Umbilical cord (tissue), 2 donors: ENCODE data around the gene ZFHX2. TPM values are rescaled to one million over a fixed set of nuclear protein-coding genes. Genes with fewer than 3 reads are reported as not detected.
"Not testable (repeated sequence)": the region's sequence is repeated elsewhere in the genome, so short reads cannot be mapped to it uniquely, and the experiment has no call there.

Experiments
- DNase-seq: peaks from one replicate; pipeline ENCODE4 v3.0.0-alpha.2; 2015; ENCODE audit warnings: low spot score
- total RNA-seq: library from RNA; depleted of rRNA; stranded (reverse); fragments of >200 nt; gene quantifications from one replicate; pipeline ENCODE4 v1.2.3, GENCODE V29; 2014; ENCODE audit warnings: low replicate concordance; ENCODE audit not compliant: insufficient read depth

Gene ZFHX2
- total RNA-seq, 1 donor from 2014 or later = 0.96 TPM

GRCh38 chr14:23540141-23540469, 11.5 kb downstream of the ZFHX2 start:
- DNase-seq = no peak

DNA sequence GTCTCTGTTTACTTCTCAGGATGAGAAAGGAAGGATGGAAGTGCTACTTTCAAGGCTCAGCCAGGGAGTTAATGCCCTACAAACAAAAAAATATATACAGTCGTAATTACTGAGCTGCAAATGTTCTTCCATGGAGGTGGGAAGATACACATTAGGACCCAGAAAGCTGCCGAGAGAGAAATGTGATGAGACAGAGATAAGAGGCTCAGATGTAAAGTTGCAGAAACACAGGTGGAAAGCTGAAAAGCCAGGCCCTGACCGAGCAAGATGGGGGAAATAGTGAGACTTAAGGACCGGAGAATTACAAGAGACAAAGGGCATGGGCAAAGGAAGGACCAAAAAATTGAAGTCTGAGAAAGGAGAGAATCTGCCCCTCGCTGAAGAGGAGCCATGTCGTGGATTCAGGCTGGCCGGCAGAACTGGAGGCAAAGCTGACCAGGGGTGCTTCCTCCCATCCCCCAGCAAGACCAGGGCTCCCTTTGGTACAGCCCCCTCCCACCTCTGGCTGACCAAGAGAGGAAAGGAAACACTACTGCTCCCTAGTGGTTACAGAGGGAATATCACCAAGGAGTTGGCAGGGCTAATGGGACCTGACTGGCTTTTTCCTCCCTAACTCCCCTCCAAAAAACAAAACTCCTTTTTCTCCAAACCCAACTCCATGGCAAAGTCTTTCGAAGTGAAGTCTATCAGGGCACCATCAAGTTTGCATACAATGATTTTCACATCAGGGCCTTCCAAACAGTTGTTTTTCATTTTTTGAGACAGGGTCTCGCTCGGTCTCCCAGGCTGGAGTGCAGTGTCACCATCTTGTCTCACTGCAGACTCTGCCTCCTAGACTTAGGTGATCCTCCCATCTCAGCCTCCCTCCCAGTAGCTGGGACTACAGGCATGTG, 12.1 kb downstream of the ZFHX2 start:
- DNase-seq = peak; percentile 63

- DNase-seq = peak; percentile 82
Observed at GRCh38 chr14:23538785-23539184, 12.8 kb downstream of the ZFHX2 start.

- no peak for DNase-seq
Observed at GRCh38 chr14:23538050-23538718, 13.4 kb downstream of the ZFHX2 start.

- DNase-seq = peak; percentile 91
Observed at GRCh38 chr14:23537351-23538049, 14.1 kb downstream of the ZFHX2 start.

GRCh38 chr14:23536906-23537305, 14.7 kb downstream of the ZFHX2 start:
- DNase-seq = not testable (repeated sequence)

GRCh38 chr14:23536494-23536893, 15.1 kb downstream of the ZFHX2 start:
- no peak for DNase-seq

DNA sequence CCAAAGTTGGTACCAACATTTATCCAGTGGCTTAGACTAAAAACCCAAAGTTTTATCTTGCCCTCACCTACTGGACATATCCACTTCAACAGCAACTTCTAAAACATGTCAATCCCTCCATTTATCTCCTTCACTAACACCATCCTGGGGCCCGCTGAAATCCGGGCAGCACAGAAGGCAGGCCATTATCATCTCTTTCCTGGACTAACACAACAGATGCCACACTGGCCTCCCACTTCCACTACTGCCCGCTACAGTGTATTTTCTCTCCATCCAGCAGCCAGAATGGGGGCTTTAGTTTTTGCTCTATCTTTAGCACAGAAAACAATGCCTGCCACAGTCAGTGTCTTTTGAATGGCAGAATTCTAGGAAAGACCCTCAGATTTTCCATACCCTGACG, 15.6 kb downstream of the ZFHX2 start:
- no peak for DNase-seq

DNA sequence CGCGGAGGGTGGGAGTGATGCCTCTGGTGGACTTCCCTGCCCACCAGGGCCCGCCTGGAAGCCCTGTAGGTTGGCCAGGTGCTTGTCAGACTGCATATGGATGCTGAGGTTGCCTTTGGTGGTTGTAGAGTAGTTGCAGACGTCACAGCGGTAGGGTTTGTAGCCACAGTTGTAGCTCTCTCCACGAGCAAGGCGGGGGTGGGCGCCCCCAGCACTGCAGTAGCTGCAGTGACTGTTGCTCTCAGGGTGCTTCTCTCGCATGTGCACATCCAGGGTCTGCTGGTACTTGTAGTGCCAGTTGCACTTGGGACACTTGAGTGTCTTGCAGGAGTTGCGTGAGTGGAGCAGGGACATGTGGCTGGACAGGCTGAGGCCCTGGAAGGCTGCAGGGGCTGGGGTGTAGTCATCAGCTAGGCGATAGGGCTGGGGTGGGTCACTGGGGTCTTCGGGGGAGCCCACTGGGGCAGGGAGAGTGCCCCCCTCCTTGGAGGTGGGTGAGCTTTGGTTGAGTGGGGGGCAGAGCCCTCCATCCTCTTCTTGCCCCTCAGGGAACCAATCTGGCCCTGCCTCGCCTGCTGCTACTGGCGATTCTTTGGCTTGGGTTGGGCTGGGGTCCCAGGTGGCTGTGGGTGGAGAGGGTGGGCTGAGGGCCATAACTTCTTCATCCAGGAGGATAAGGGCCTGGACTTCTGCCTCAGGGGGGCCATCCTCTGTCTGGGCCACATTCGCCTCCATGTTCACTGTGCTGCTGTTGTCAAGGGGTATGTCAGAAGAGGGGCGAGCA, 17.7 kb downstream of the ZFHX2 start:
- DNase-seq = no peak

GRCh38 chr14:23532658-23533057, 18.9 kb downstream of the ZFHX2 start:
- no peak for DNase-seq

DNA sequence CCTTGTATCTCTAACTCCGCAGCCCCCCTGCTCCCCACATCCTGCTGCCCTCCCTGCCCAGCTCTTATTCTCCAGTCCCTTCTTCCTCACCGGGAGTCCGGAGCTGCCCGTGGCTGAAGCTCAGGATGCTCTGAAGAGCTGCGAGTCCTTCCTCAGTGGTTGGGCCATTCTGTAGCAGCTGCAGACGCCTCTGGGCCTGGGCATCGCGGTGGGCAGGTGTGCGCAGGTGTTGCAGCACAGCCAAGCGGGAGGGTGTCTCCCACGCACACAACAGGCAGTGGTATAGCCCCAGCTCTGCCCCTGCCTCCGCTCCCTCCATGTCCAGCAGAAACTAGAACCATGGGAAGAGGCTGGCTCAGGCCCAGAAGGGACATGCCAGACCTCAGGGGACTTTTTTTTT, 20.2 kb downstream of the ZFHX2 start:
- DNase-seq = no peak

DNA sequence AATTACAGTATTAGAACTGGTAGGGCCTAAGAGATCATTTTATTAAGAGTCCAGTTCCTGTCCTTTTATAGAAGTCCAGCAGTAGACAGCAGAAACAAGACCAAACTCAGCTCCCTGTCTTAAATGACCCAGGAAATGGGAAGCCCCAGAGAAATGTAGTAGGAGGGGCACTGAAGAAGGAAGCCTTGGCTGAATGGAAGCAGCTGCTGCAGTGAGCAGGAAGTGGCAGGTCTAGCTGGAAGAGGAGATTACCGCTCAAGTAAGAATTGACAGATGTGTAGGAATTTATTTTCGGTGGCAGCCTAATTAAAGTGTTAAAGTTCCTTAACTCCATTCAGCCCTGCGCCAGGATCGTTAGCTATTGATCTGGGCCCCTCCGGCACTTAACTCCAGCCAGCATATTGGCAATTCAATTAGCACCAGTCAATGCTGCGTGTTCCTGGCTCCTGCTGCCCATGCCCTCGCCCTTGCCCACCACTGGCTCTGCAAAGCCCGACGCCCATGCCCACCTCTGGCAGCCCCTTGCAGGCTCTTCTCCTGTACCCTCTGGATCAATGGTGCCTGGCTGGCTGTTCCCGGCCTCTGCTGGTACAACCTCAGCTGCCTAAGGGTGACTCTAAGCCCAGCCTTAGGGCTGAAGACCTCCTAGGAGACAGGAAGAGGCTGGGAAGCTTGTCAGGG, 21.1 kb downstream of the ZFHX2 start:
- DNase-seq = peak; percentile 43

- no peak for DNase-seq
Observed at GRCh38 chr14:23529016-23529415, 22.5 kb downstream of the ZFHX2 start.

DNA sequence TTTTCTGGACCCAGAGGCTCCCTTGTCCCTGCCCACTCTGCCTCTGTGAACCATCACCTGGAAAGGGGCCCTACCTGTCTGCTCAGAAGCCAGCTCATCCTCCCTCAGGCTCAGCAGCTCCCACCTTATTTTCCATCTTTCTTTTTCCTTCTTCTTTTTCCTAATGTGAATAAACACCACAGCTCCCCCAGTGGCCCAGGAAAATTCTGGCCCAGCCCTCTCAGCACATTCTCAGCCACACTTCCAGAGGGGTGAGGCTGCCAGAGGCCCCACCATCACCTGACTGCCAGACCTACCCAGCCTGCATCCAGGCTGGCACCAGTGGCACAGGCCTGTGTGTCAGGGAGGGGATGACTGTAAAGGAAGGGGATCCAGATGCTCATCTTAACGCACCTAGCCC, 23.0 kb downstream of the ZFHX2 start:
- DNase-seq = peak; percentile 21

DNA sequence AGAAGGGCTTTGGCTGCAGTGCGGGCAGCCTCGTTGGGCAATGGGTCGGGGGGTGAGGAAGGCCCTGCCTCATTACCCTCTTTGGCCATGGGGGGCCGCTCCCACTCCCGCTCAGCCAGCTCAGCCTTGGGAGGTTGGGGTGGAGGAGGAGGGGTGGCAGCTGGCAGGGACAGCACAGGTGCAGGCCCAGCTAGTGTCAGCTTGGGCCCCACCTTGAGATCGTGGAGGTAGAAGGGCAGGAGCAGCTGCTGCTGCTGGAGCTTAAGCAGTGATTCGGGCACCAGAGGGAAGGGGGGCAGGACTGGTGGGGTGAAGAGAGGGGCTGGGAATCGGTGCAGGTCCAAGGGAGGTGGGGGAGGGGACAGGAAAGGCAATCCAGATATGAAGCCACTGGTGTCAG, 26.0 kb downstream of the ZFHX2 start:
- no peak for DNase-seq

- no peak for DNase-seq
Observed at GRCh38 chr14:23524954-23525353, 26.6 kb downstream of the ZFHX2 start.

DNA sequence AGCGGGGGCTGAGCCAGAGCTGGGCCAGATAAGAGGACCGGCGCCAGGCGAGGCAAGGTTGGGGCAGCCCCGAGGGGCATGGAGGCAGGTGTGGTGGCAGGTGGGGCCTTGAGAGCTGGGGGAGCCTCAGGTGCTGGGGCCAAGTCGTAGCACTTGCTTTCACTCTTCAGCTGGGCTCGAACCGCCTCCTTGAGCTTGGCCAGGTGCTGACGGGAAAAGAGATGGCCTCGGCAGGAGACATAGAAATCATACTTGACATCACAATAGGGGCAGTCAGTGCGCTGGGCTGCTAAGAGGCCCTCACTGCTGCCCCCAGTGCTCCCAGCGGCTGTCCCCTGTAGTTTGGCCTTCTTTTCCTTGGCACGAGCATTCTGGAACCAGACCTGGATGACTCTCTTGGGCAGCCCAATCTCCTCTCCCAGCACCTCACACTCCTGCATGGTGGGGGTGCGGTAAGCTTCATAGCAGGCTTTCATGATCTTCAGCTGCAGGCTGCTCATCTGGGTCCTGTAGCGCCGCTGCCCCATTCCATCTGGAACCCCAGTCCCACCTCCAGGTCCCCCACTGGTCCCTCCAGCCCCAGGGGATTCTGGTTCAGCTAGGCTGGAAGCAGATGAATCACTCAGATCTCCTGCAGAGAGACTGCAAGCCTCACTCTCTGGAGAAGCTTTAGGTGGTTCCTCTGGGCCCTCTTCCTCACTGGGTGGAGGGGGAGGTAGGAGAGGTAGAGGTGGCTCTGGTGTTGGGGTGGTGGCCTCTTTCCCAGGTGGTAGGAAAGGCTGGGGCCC, 28.1 kb downstream of the ZFHX2 start:
- DNase-seq = no peak

DNA sequence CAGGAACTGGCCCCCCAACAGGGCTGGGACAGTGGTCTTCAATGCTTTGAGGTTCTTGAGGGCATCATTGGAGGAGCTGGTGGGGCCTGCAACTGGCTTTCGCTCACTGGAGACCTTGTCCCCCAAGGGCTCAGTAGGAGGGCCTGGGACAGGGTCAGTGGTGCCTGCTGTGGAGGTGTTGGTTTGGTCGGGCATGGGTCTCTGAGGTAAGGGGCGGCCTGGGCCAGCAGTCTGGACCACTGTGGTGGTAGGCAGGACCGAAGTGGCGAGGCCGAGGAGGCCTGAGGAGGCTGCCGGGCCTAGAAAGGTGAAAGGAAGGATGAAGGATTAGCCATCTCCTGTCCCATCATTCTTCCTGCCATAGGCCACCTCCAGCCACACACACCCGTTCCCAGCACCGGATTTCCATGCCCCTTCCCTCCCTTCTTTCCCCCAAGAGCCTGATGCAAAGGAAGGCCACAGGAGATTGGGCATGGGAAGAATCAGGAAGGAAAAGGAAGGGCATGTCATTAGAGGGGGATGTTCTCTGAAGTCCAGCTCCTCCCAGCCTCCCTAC, 28.8 kb downstream of the ZFHX2 start:
- no peak for DNase-seq

DNA sequence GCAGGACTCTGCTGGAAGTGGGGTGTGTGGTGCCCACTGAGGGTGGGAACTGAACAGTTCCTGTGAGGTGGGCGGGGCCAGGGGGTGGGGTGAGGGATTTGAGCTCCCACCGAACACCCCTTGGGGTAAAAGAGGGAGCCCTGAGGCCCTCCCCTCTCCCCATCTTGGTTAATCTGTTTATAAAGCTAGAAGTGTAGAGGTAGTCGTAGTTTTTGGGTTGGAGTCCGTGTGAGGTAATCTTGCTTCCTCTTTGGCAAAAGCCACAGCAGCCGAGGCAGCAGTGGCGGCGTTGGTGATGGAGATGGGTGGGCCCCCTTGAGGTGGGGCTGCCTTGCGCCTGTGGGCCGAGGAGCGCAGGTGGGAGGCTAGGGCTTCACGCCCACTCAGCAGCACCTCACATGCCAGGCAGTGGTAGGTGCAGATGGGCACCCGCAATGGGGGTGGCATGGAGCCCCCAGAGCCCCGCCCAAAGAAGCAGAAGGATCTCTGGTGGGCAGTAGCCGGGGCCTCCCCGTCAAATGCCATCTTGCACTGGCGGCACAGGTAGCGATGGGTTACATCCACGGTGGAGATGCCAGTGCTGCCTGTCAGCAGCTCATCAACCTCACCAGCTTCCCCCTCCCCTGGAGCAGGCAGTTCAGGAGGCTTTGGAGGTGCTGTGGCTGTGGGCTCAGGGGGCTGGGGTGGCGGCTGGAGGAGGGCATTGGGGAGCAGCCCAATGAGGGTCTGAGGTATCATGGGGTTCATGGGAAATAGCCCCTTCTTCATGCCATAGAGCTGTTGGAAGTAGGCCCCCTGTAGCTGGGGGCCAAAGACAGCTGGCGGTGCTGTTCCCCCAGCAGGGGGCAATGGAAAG, 29.6 kb downstream of the ZFHX2 start:
- DNase-seq = no peak
